Gastroesophageal sphincter (tissue), 4 donors: ENCODE results near the gene SAMM50. TPM values are rescaled to one million over a fixed set of nuclear protein-coding genes. Genes with fewer than 3 reads are reported as not detected.

Experiments
- ATAC-seq: fragments of 150-250 bp; one replicate; pipeline ENCODE4 v1.9.1; 2016; ENCODE audit warnings: mild to moderate bottlenecking, moderate library complexity
- H3K27ac ChIP-seq, 4 donors: fragments of 200-600 bp; sonication (generic) in 3 of 4; 1 replicate in 3 of 4; 2 replicates in 1 of 4; pipeline ENCODE4 v1.5.1; 2016 to 2019
- H3K27me3 ChIP-seq: fragments of 200-600 bp; sonication (generic); one replicate; pipeline ENCODE4 v1.5.1; 2019
- H3K36me3 ChIP-seq, 2 donors: fragments of 200-600 bp; sonication (generic); one replicate each; pipeline ENCODE4 v1.5.1; 2019; ENCODE audit warnings: control low read depth in 1 of 2
- H3K4me1 ChIP-seq, 3 donors: fragments of 200-600 bp; sonication (generic); 1 replicate in 2 of 3; 2 replicates in 1 of 3; pipeline ENCODE4 v1.5.1; 2016 to 2019; ENCODE audit warnings: control low read depth in 2 of 3
- H3K4me3 ChIP-seq, 2 donors: fragments of 200-600 bp; sonication (generic); one replicate each; pipeline ENCODE4 v1.5.1; 2019; ENCODE audit warnings: mild to moderate bottlenecking in 1 of 2, moderate library complexity in 1 of 2
- H3K9me3 ChIP-seq, 3 donors: fragments of 200-600 bp; sonication (generic); one replicate each; pipeline ENCODE4 v1.5.1; 2017 to 2019; ENCODE audit warnings: control low read depth in 2 of 3
- CTCF ChIP-seq, 4 experiments: fragments of 200-600 bp in 2 of 4; fragments of 450-650 bp in 2 of 4; sonication (generic) in 1 of 4; IDR thresholded peaks; one replicate each; pipeline ENCODE4 v1.5.1; 2017 to 2019; ENCODE audit warnings: antibody characterized with exemption in 4 of 4, mild to moderate bottlenecking in 2 of 4, moderate library complexity in 2 of 4
- EP300 ChIP-seq: sonication (generic); formaldehyde crosslinking; IDR thresholded peaks from one replicate; pipeline ENCODE4 v1.6.1; 2017; ENCODE audit warnings: antibody characterized with exemption, mild to moderate bottlenecking
- POLR2A ChIP-seq, 2 donors: fragments of 450-650 bp; IDR thresholded peaks; one replicate each; pipeline ENCODE4 v1.6.1; 2017; ENCODE audit warnings: antibody characterized with exemption in 2 of 2, mild to moderate bottlenecking in 2 of 2, moderate library complexity in 1 of 2
- POLR2AphosphoS5 ChIP-seq: sonication (generic); formaldehyde crosslinking; IDR thresholded peaks from one replicate; pipeline ENCODE4 v1.6.1; 2017; ENCODE audit warnings: antibody characterized with exemption
- WGBS, 2 donors: methylation state at CpG; one replicate each; pipeline ENCODE4 v1.1.5; 2018; ENCODE audit warnings: low coverage in 1 of 2; 5-methylcytosine and 5-hydroxymethylcytosine counted together
- total RNA-seq, 4 donors: library from RNA; depleted of rRNA; stranded (reverse); fragments of >200 nt; gene quantifications; one replicate each; pipeline ENCODE4 v1.1.0, GENCODE V29; 2016

The SAMM50 gene
- total RNA-seq, 4 donors from 2014 or later, result 19.8 to 33.4 (median 31.6) TPM

- Histone ChIP-seq H3K4me1 (peaks cover 0 to 10% (median 0%) of the 10 kb centered on the region in 3 donors), H3K9me3 (no peaks in the 10 kb centered on the region), H3K4me3 (no peak overlapping the region), H3K27me3 (no peaks in the 10 kb centered on the region), H3K36me3 (peaks cover 0 to 79% of the 10 kb centered on the region in 2 donors), H3K27ac (no peak overlapping the region)
- no peak for ATAC-seq
- 67 to 93% methylated on average over 5 of the region's 8 CpGs for WGBS, 2 donors
- no peak for TF ChIP-seq EP300
These were observed 41.7 kb downstream of the SAMM50 start for GRCh38 chr22:43996981-43997265.

- Histone ChIP-seq H3K9me3 (no peaks in the 10 kb centered on the region), H3K36me3 (peaks cover 0 to 63% of the 10 kb centered on the region in 2 donors), H3K27ac (no peak overlapping the region), H3K4me3 (no peak overlapping the region), H3K4me1 (no peaks in the 10 kb centered on the region), H3K27me3 (no peaks in the 10 kb centered on the region)
- WGBS, 2 donors, result 75 to 80% methylated on average over 10 to 14 of the region's 15 CpGs
- ATAC-seq, result no peak
- TF ChIP-seq CTCF (IDR thresholded peaks at IDR 0.05) (no peak), POLR2A (IDR thresholded peaks at IDR 0.05) (no peak), POLR2AphosphoS5 (no peak), EP300 (no peak)
These were observed 43.5 kb downstream of the SAMM50 start for GRCh38 chr22:43998679-43999264.

GRCh38 chr22:43999378-43999777 lies 44.1 kb downstream of the SAMM50 start:
- H3K4me1 ChIP-seq, result no peaks in the 10 kb centered on the region

GRCh38 chr22:44000123-44000522 lies 44.9 kb downstream of the SAMM50 start:
- no peak for ATAC-seq
- H3K4me3 ChIP-seq, result no peak overlapping the region
- TF ChIP-seq POLR2AphosphoS5 (no peak), EP300 (no peak), POLR2A (IDR thresholded peaks at IDR 0.05) (no peak), CTCF (IDR thresholded peaks at IDR 0.05) (no peak)
- H3K27ac ChIP-seq, result no peak overlapping the region
- 88 to 92% methylated on average over 4 of the region's 4 CpGs for WGBS, 2 donors
- H3K36me3 ChIP-seq, result peaks cover 0 to 50% of the 10 kb centered on the region in 2 donors
- H3K27me3 ChIP-seq, result no peaks in the 10 kb centered on the region
- no peaks in the 10 kb centered on the region for H3K9me3 ChIP-seq
- H3K4me1 ChIP-seq, result no peaks in the 10 kb centered on the region

More at GRCh38 chr22:43999378-43999777, 44.1 kb downstream of the SAMM50 start:
- no peak for TF ChIP-seq POLR2AphosphoS5
- TF ChIP-seq EP300, result no peak
- no peak for TF ChIP-seq POLR2A (IDR thresholded peaks at IDR 0.05)
- no peak for TF ChIP-seq CTCF (IDR thresholded peaks at IDR 0.05)
- no peaks in the 10 kb centered on the region for H3K27me3 ChIP-seq
- H3K36me3 ChIP-seq, result peaks cover 0 to 57% of the 10 kb centered on the region in 2 donors
- H3K27ac ChIP-seq, result no peak overlapping the region
- H3K4me3 ChIP-seq, result no peak overlapping the region
- no peaks in the 10 kb centered on the region for H3K9me3 ChIP-seq
- ATAC-seq, result no peak
- 90 to 95% methylated on average over 2 of the region's 3 CpGs for whole genome bisulfite sequencing, 2 donors

GRCh38 chr22:44001521-44001920 lies 46.3 kb downstream of the SAMM50 start:
- WGBS, 2 donors, result 74% methylated on average over 5 to 6 of the region's 7 CpGs
- peaks cover 0 to 8% (median 0%) of the 10 kb centered on the region in 3 donors for H3K9me3 ChIP-seq
- H3K36me3 ChIP-seq, result peaks cover 0 to 40% of the 10 kb centered on the region in 2 donors
- H3K27ac ChIP-seq, result no peak overlapping the region
- H3K27me3 ChIP-seq, result no peaks in the 10 kb centered on the region
- TF ChIP-seq POLR2A (IDR thresholded peaks at IDR 0.05) (no peak), POLR2AphosphoS5 (no peak), CTCF (IDR thresholded peaks at IDR 0.05) (no peak), EP300 (no peak)
- no peak for ATAC-seq
- H3K4me1 ChIP-seq, result no peaks in the 10 kb centered on the region
- no peak overlapping the region for H3K4me3 ChIP-seq
